Measurements from ENCODE around the gene BCL6.

- TF ChIP-seq CTCF (IDR thresholded peaks at IDR 0.05 in 2 of 3, conservative IDR thresholded peaks at IDR 0.05 in 1 of 3; ENCODE audit: control insufficient read depth in 2 of 3, extremely low read depth in 1 of 3, insufficient read depth in 1 of 3, low read depth in 3 of 3, low read length in 3 of 3) (no peak), POLR2A (IDR thresholded peaks at IDR 0.05; ENCODE audit: low read depth, low read length) (no peak), EP300 (IDR thresholded peaks at IDR 0.05; ENCODE audit: borderline replicate concordance in 1 of 2, control insufficient read depth in 1 of 2, low read depth in 2 of 2, low read length in 2 of 2) (no peak)
These were observed 36.1 kb downstream of the BCL6 start for GRCh38 chr3:187709155-187709554.
